ENCODE data around the gene CAPS.

DNA sequence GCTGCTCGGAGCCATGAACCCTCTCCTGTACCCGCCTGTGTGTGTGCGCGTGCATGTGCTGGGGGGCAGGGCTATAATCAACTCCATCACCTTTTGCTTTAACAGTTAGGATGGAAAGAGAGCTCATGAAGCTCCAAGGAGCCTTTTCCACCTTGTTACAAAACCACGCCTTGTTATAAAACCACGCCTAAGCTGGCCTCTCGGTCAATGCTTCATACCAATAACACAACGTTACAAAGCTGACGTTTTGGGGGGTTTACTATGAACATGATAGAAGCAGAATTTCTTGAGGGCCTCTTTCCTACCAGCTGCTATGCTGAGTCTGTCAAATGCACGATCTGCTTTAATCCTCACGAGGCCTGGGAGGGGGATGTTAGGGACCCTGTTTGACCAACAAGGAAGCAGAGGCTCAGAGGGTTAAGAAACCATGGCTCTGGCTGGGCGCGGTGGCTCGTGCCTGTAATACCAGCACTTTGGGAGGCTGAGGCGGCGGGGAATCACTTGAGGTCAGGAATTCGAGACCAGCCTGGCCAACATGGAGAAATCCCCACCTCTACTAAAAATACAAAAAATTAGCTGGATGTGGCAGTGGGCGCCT, 11.9 kb downstream of the CAPS start:
- TF ChIP-seq SMAD3 (CRISPR knock-in tag; IDR thresholded peaks at IDR 0.05; ENCODE audit: borderline replicate concordance) (no peak), ETV6 (CRISPR knock-in tag; IDR thresholded peaks at IDR 0.05) (no peak), NR3C1 (CRISPR knock-in tag; conservative IDR thresholded peaks at IDR 0.05; ENCODE audit: low read depth) (no peak), CREB1 (CRISPR knock-in tag; IDR thresholded peaks at IDR 0.05) (no peak)
- TF ChIP-seq, protein P1, sequence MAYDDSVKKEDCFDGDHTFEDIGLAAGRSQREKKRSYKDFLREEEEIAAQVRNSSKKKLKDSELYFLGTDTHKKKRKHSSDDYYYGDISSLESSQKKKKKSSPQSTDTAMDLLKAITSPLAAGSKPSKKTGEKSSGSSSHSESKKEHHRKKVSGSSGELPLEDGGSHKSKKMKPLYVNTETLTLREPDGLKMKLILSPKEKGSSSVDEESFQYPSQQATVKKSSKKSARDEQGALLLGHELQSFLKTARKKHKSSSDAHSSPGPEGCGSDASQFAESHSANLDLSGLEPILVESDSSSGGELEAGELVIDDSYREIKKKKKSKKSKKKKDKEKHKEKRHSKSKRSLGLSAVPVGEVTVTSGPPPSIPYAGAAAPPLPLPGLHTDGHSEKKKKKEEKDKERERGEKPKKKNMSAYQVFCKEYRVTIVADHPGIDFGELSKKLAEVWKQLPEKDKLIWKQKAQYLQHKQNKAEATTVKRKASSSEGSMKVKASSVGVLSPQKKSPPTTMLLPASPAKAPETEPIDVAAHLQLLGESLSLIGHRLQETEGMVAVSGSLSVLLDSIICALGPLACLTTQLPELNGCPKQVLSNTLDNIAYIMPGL (CRISPR knock-in tag; IDR thresholded peaks at IDR 0.05) = no peak
- TF ChIP-seq, protein P2, sequence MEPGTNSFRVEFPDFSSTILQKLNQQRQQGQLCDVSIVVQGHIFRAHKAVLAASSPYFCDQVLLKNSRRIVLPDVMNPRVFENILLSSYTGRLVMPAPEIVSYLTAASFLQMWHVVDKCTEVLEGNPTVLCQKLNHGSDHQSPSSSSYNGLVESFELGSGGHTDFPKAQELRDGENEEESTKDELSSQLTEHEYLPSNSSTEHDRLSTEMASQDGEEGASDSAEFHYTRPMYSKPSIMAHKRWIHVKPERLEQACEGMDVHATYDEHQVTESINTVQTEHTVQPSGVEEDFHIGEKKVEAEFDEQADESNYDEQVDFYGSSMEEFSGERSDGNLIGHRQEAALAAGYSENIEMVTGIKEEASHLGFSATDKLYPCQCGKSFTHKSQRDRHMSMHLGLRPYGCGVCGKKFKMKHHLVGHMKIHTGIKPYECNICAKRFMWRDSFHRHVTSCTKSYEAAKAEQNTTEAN (CRISPR knock-in tag; IDR thresholded peaks at IDR 0.05) = no peak
- TF ChIP-seq, protein P3, sequence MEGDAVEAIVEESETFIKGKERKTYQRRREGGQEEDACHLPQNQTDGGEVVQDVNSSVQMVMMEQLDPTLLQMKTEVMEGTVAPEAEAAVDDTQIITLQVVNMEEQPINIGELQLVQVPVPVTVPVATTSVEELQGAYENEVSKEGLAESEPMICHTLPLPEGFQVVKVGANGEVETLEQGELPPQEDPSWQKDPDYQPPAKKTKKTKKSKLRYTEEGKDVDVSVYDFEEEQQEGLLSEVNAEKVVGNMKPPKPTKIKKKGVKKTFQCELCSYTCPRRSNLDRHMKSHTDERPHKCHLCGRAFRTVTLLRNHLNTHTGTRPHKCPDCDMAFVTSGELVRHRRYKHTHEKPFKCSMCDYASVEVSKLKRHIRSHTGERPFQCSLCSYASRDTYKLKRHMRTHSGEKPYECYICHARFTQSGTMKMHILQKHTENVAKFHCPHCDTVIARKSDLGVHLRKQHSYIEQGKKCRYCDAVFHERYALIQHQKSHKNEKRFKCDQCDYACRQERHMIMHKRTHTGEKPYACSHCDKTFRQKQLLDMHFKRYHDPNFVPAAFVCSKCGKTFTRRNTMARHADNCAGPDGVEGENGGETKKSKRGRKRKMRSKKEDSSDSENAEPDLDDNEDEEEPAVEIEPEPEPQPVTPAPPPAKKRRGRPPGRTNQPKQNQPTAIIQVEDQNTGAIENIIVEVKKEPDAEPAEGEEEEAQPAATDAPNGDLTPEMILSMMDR (IDR thresholded peaks at IDR 0.05) = no peak
